HEK293 (cell line): Measurements from ENCODE around the gene DSCAML1.

ENCODE experiments used
- CTCF ChIA-PET: fragments of 350-600 bp; formaldehyde crosslinking; extraction: SDS; loops from one replicate; lab custom pipeline; 2021; ENCODE audit warnings: antibody characterized with exemption; lab: Yijun Ruan, JAX
- POLR2A ChIA-PET: fragments of 300-600 bp; formaldehyde crosslinking; extraction: SDS; loops from one replicate; lab custom pipeline; 2020; ENCODE audit warnings: antibody characterized with exemption, inconsistent platforms; lab: Yijun Ruan, JAX
- H3K27ac ChIP-seq: fragments of 200-500 bp; sonication (Bioruptor generic); 2 replicates; pipeline ENCODE4 v1.5.1; 2014; ENCODE audit warnings: low read depth, low read length, control low read depth, inconsistent platforms; ENCODE audit errors: extremely low read depth
- H3K36me3 ChIP-seq, 2 experiments: fragments of 200-500 bp in 1 of 2; sonication (Bioruptor generic) in 1 of 2; 1 replicate in 1 of 2; 2 replicates in 1 of 2; pipeline ENCODE4 v1.5.1; 2014 to 2017; ENCODE audit warnings: inconsistent platforms in 2 of 2, low read length in 2 of 2; ENCODE audit not compliant: control insufficient read depth in 2 of 2, insufficient read depth in 1 of 2
- H3K4me1 ChIP-seq: fragments of 200-500 bp; sonication (Bioruptor generic); 2 replicates; pipeline ENCODE4 v1.5.1; 2014; ENCODE audit warnings: mild to moderate bottlenecking, low read length, inconsistent platforms; ENCODE audit not compliant: control insufficient read depth, insufficient read depth
- H3K4me3 ChIP-seq: 2 replicates; pipeline ENCODE4 v1.5.1; 2011; ENCODE audit warnings: low read depth, mild to moderate bottlenecking, control low read depth, low read length, moderate library complexity
- H3K9me3 ChIP-seq: fragments of 200-500 bp; sonication (Bioruptor generic); 2 replicates; pipeline ENCODE4 v1.5.1; 2014; ENCODE audit warnings: low read depth, low read length, inconsistent platforms; ENCODE audit not compliant: control insufficient read depth, insufficient read depth
- KLF10 ChIP-seq: fragments of 450-650 bp; IDR thresholded peaks from 2 replicates; pipeline ENCODE4 v1.5.1; 2018; ENCODE audit warnings: missing biosample characterization, mild to moderate bottlenecking, missing genetic modification characterization
- MZF1 ChIP-seq: fragments of 450-650 bp; formaldehyde crosslinking; IDR thresholded peaks from 2 replicates; pipeline ENCODE4 v1.5.1; 2017; ENCODE audit warnings: missing biosample characterization, missing genetic modification characterization, borderline replicate concordance
- PBX3 ChIP-seq: sonication (generic); formaldehyde crosslinking; IDR thresholded peaks from 2 replicates; pipeline ENCODE4 v1.8.1; 2022; ENCODE audit warnings: mild to moderate bottlenecking, moderate library complexity, missing genetic modification reagents
- ZBTB26 ChIP-seq: fragments of 450-650 bp; formaldehyde crosslinking; optimal IDR thresholded peaks from 2 replicates; pipeline ENCODE3; 2016; ENCODE audit warnings: missing biosample characterization, mild to moderate bottlenecking, missing genetic modification characterization
- ZNF132 ChIP-seq: fragments of 450-650 bp; formaldehyde crosslinking; IDR thresholded peaks from 2 replicates; pipeline ENCODE4 v1.5.1; 2017; ENCODE audit warnings: missing biosample characterization, missing genetic modification characterization, borderline replicate concordance
- ZNF133 ChIP-seq: fragments of 450-650 bp; formaldehyde crosslinking; IDR thresholded peaks from 2 replicates; pipeline ENCODE4 v1.5.1; 2016; ENCODE audit warnings: missing biosample characterization, missing genetic modification characterization
- ZNF146 ChIP-seq: fragments of 450-650 bp; formaldehyde crosslinking; IDR thresholded peaks from 2 replicates; pipeline ENCODE4 v1.5.1; 2016; ENCODE audit warnings: missing biosample characterization, missing genetic modification characterization
- ZNF174 ChIP-seq: fragments of 450-650 bp; formaldehyde crosslinking; IDR thresholded peaks from 2 replicates; pipeline ENCODE4 v1.5.0; 2017; ENCODE audit warnings: missing biosample characterization, mild to moderate bottlenecking, missing genetic modification characterization
- ZNF26 ChIP-seq: fragments of 450-650 bp; formaldehyde crosslinking; IDR thresholded peaks from 2 replicates; pipeline ENCODE4 v1.5.1; 2016; ENCODE audit warnings: missing biosample characterization, missing genetic modification characterization
- ZNF404 ChIP-seq: fragments of 450-650 bp; formaldehyde crosslinking; IDR thresholded peaks from 2 replicates; pipeline ENCODE4 v1.5.1; 2017; ENCODE audit warnings: missing biosample characterization, missing genetic modification characterization
- ZNF426 ChIP-seq: fragments of 450-650 bp; formaldehyde crosslinking; IDR thresholded peaks from 2 replicates; pipeline ENCODE4 v1.5.1; 2017; ENCODE audit warnings: missing biosample characterization, missing genetic modification characterization, mild to moderate bottlenecking, inconsistent platforms, moderate library complexity
- ZNF433 ChIP-seq: fragments of 450-650 bp; formaldehyde crosslinking; IDR thresholded peaks from 2 replicates; pipeline ENCODE4 v1.5.1; 2016; ENCODE audit warnings: missing biosample characterization, missing genetic modification characterization, low read depth
- ZNF555 ChIP-seq: fragments of 450-650 bp; formaldehyde crosslinking; conservative IDR thresholded peaks from 2 replicates; pipeline ENCODE4 v1.5.1; 2017; ENCODE audit warnings: missing biosample characterization, mild to moderate bottlenecking, missing genetic modification characterization, inconsistent platforms
- ZNF701 ChIP-seq: fragments of 450-650 bp; formaldehyde crosslinking; IDR thresholded peaks from 2 replicates; pipeline ENCODE4 v1.5.1; 2016; ENCODE audit warnings: missing biosample characterization, missing genetic modification characterization
- ZNF792 ChIP-seq: fragments of 450-650 bp; formaldehyde crosslinking; IDR thresholded peaks from 2 replicates; pipeline ENCODE4 v1.5.1; 2016; ENCODE audit warnings: missing biosample characterization, missing genetic modification characterization
- ZNF837 ChIP-seq: fragments of 450-650 bp; formaldehyde crosslinking; IDR thresholded peaks from 2 replicates; pipeline ENCODE4 v1.5.1; 2016; ENCODE audit warnings: missing biosample characterization, missing genetic modification characterization
- ZSCAN16 ChIP-seq: fragments of 450-650 bp; formaldehyde crosslinking; IDR thresholded peaks from 2 replicates; pipeline ENCODE4 v1.5.1; 2016; ENCODE audit warnings: missing biosample characterization, missing genetic modification characterization

Gene DSCAML1

GRCh38 chr11:117706322-117706814 lies 90.6 kb downstream of the DSCAML1 start (continued):
- TF ChIP-seq PBX3 = no peak
- TF ChIP-seq ZNF132 (tag by site-specific recombination) = no peak
- no peak for TF ChIP-seq ZNF404 (tag by site-specific recombination)
- TF ChIP-seq ZBTB26 (tag by site-specific recombination) = no peak
- no peak for TF ChIP-seq ZNF555 (tag by site-specific recombination)
- no peak for TF ChIP-seq ZNF133
- TF ChIP-seq ZNF174 = no peak
- no peak for TF ChIP-seq ZNF837 (tag by site-specific recombination)
- TF ChIP-seq ZNF26 (tag by site-specific recombination) = no peak
- no peak for TF ChIP-seq ZNF146 (tag by site-specific recombination)
- no peak for TF ChIP-seq ZNF792
- TF ChIP-seq, all 188 proteins: peak for 0

GRCh38 chr11:117705866-117706265 lies 91.2 kb downstream of the DSCAML1 start:
- no peaks in the 10 kb centered on the region for H3K9me3 ChIP-seq
- H3K27ac ChIP-seq = no peak overlapping the region
- POLR2A ChIA-PET = no interaction called here
- no peaks in the 10 kb centered on the region for H3K36me3 ChIP-seq
- no peak overlapping the region for H3K4me3 ChIP-seq
- H3K4me1 ChIP-seq = no peaks in the 10 kb centered on the region
- CTCF ChIA-PET = no interaction called here
- TF ChIP-seq KLF10 (no peak), ZNF426 (tag by site-specific recombination) (no peak), ZNF433 (tag by site-specific recombination) (no peak), ZSCAN16 (tag by site-specific recombination) (no peak), MZF1 (tag by site-specific recombination) (no peak), ZNF404 (tag by site-specific recombination) (no peak)

- no peaks in the 10 kb centered on the region for H3K4me1 ChIP-seq
- H3K4me3 ChIP-seq = no peak overlapping the region
- H3K36me3 ChIP-seq = no peaks in the 10 kb centered on the region
- ChIA-PET CTCF (no interaction called here), POLR2A (no interaction called here)
- no peak overlapping the region for H3K27ac ChIP-seq
- H3K9me3 ChIP-seq = no peaks in the 10 kb centered on the region
- TF ChIP-seq ZNF701 (tag by site-specific recombination) = no peak
Observed at GRCh38 chr11:117704395-117705100, 92.5 kb downstream of the DSCAML1 start.
